A204.1 (cell line): Measurements from ENCODE around the gene CADM3.

Source experiments
- FAIRE-seq: peaks from 2 replicates; lab custom pipeline; 2012; peaks lifted over from hg19 to GRCh38; lab: Jason Lieb, UNC

The CADM3 gene, protein sequence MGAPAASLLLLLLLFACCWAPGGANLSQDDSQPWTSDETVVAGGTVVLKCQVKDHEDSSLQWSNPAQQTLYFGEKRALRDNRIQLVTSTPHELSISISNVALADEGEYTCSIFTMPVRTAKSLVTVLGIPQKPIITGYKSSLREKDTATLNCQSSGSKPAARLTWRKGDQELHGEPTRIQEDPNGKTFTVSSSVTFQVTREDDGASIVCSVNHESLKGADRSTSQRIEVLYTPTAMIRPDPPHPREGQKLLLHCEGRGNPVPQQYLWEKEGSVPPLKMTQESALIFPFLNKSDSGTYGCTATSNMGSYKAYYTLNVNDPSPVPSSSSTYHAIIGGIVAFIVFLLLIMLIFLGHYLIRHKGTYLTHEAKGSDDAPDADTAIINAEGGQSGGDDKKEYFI

GRCh38 chr1:159171254-159171687 lies at the start of gene CADM3:
Gene CADM3 (plus strand): TSS chr1:159171615. CDS start chr1:159171766, 151 bp downstream.
- no peak for FAIRE-seq

- no peak for FAIRE-seq
Measured at GRCh38 chr1:159122005-159122621, 49.3 kb upstream of the CADM3 start.

- no peak for FAIRE-seq
Measured at GRCh38 chr1:159123587-159123986, 47.8 kb upstream of the CADM3 start.

DNA sequence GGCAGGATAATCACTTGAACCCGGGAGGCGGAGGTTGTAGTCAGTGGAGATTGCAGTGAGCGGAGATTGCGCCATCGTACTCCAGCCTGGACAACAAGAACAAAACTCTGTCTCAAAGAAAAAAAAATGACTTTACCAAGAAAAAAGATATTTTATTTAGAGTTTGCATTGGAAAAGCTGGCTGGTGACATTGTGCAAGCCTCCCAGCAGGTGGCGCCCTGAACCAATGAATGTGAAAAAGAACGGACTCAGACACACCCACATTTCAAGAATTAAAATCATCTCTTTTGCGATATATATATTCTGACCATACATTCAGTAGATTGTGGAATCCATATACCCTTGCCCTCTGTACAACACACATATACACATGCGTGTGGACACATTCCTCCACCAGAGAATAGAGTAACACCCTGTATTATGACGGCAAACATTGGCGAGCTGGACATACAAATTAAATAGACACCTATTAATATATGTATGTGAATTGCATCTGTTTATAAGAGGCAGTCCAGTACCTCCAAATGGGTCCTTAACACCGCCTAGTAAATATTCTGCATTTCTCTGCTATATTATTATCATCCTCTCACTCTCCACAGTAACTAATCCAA lies 39.0 kb upstream of the CADM3 start:
- FAIRE-seq: peak; percentile 64

DNA sequence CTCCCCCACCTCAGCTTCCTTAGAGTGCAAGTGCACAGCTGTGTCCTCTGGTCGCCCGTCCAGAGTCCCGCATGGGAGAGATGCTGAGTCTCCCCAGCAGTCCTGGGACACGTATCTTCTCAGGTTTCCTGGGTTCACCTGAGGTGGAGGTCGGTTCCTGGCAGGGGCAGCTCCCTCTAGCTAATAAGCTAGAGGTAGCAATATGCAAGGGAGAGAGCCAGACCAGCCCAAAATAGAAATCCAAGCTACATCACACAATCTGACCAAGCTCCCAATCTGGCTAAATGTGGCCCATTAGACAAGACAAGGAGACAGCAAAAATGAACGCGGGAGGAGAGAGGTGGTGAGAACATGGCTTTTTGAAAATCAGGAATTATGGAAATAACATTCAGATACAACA lies 30.9 kb upstream of the CADM3 start:
- FAIRE-seq: no peak

- no peak for FAIRE-seq
Measured at GRCh38 chr1:159141584-159142390, 29.6 kb upstream of the CADM3 start.

GRCh38 chr1:159142391-159142663 lies 29.1 kb upstream of the CADM3 start:
- FAIRE-seq: no peak

DNA sequence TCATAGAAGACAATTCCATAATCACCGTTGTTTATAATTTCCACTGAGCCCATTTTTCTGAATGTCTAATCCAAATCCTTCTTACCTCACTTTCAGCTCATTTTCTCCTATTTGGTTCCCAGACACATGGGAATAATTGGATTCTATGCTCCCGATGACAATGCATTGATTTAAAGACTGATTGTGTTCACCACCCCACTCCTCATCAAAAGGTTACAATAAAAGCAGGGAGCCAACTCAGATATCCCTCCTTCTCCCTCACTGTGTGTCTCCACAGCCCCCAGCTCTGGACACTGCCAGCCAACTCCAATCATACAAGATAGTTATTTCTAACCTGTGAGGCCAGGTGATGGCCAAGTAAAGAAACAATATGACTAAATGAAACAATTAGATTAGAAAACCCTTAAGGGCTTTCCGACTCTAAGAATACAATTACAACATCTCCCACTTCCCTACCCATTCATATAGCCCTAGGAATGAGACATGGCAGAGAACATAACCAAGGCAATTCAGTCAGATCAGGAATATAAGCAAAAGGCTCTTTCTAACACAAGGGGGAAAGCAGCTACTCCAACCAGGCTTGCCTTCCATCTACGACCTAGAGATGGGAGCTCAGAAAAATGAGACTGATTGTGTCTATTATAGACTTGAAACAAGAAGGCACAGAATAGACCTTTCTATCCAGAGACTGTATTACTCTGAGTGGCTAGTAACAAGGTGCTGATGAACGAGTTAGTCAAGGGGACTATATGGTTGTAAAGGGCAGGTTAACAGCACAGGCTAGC lies 28.5 kb upstream of the CADM3 start:
- FAIRE-seq: no peak

GRCh38 chr1:159144571-159144970 lies 26.8 kb upstream of the CADM3 start:
- no peak for FAIRE-seq

- FAIRE-seq: no peak
Measured at GRCh38 chr1:159146980-159147379, 24.4 kb upstream of the CADM3 start.

DNA sequence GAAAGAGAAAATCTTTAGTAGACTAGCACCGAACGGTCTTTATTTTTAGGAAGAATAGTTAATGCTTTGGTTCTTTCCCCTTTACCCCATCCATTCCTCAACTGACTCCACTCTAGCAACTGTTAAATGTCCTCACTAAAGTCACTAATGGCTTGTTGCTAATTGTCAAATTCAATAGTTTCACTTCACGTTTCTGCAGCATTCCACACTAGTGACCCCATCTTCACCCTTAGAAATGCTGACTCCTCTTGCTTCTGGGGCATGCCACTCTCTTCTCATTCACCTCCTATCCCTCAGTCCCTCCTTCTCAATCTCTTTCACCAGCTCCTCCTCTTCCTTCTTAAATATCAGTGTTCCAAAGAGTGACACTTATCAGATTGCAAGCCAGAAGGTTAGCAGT lies 19.4 kb upstream of the CADM3 start:
- FAIRE-seq: no peak

DNA sequence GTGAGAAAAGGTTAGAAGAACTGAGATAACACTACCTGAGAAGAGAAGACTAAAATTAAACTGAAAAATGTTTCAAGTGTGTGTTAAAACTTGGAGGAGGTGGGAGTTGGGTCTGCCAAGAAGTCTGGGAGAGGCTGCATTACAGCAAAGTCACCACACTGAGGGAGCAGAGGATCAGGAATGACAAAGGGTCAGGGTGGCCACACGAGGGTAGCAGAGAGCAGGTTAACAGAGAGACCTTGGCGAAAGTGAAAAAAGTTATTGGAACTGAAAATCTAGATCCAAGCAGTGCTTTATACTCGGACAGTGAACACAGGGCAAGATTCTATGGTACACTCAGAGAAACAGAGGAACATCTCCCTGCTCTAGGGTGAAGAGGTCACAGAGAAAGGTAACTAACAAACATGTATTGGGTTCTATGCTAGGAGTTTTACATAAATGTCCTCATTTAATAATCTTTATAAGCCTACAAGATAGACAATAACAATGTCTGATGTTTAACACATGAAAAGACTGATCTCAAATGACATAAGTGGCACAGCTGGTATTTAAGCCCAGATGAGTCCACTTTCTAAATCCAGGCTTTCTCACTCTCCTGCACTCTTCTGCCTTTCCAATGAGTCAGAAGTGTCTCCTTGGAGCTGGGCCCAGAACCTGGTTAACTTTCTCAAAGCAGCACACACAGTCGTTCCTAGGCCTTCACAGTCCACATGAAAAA lies 10.3 kb upstream of the CADM3 start:
- FAIRE-seq: peak; percentile 96

DNA sequence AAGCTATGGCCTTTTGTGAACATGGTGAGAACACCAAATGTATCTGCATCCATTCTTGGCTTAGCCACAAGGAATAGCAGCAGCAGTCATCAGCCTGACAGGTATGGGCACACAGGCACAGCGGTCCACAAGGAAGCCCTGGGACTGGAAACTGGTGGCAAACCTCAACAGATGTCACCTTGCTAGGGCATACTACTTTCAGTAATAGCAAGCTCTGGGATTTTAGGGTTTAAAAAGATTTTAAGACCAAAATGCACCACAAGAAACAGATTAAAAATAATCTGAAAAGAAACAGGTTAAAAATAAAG lies 9.7 kb upstream of the CADM3 start:
- FAIRE-seq: no peak

- no peak for FAIRE-seq
Measured at GRCh38 chr1:159162516-159163265, 8.7 kb upstream of the CADM3 start.

- FAIRE-seq: no peak
Measured at GRCh38 chr1:159163614-159164228, 7.7 kb upstream of the CADM3 start.

- no peak for FAIRE-seq
Measured at GRCh38 chr1:159168043-159168442, 3.4 kb upstream of the CADM3 start.

- FAIRE-seq: no peak
Measured at GRCh38 chr1:159170639-159171038, 776 bp upstream of the CADM3 start.

GRCh38 chr1:159171688-159172501 lies 480 bp downstream of the CADM3 start:
- no peak for FAIRE-seq

DNA sequence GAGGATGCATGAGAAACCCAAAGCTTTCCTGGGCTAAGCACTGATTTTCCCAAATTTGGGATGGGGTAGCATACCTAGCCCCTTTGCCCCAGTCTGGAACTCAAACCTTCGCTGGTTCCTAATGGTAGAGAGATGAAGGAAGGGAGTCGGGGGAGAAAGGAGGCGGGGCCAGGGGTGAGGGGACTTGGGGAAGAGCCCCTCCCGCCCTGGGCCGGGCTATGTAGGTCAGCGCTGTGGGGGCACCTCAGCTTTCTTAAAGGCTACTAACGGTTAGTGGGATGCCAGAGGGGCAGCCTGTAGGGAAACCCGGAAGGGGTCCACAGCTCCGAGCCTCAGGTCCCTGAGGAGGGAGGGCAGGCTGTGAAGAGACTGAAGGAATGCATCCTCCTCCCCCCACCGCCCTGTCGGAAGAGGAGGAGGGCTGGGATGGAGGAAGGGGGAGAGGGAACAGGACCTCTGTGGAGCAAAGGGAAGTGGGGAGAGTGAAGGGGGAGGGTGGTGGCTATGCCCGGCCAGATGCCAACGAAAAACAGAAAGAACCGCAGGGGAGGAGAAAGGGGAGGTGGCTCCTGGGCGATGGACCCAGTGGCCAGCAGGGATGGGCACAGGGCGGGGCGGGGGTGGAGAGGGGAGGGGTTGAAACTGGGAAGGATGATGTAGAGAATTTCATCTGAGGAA lies 1.3 kb downstream of the CADM3 start:
- FAIRE-seq: no peak
